Heart right ventricle (tissue), 16 donors: ENCODE results near the gene CHMP2A. TPM values are rescaled to one million over a fixed set of nuclear protein-coding genes. Genes with fewer than 3 reads are reported as not detected.

ENCODE experiments used
- ATAC-seq, 8 donors: fragments of 200-7000 bp; cut with Tn5 transposase; one replicate each; pipeline ENCODE4 v1.9.1; 2020; ENCODE audit warnings: mild to moderate bottlenecking in 8 of 8, moderate library complexity in 8 of 8, moderate number of reproducible peaks in 1 of 8
- DNase-seq, 2 donors: peaks; one replicate each; pipeline ENCODE4 v3.0.0-alpha.2; 2020
- H3K27ac ChIP-seq, 10 donors: fragments of 200-600 bp; sonication (generic) in 2 of 10; one replicate each; pipeline versions ENCODE4 v1.5.0 to v1.8.0; 2020 to 2022; ENCODE audit warnings: mild to moderate bottlenecking in 3 of 10
- H3K27me3 ChIP-seq, 7 donors: fragments of 200-600 bp; one replicate each; pipeline ENCODE4 v1.8.0; 2021 to 2022; ENCODE audit warnings: mild to moderate bottlenecking in 2 of 7
- H3K36me3 ChIP-seq, 9 donors: fragments of 200-600 bp; sonication (generic) in 1 of 9; one replicate each; pipeline versions ENCODE4 v1.5.0 to v1.8.0; 2020 to 2022; ENCODE audit warnings: mild to moderate bottlenecking in 2 of 9
- H3K4me1 ChIP-seq, 9 donors: fragments of 200-600 bp; sonication (generic) in 1 of 9; one replicate each; pipeline versions ENCODE4 v1.5.0 to v1.8.0; 2020 to 2022; ENCODE audit warnings: mild to moderate bottlenecking in 4 of 9
- H3K4me3 ChIP-seq, 10 donors: fragments of 200-600 bp; sonication (generic) in 2 of 10; one replicate each; pipeline versions ENCODE4 v1.5.0 to v1.8.0; 2020 to 2022; ENCODE audit warnings: mild to moderate bottlenecking in 7 of 10, moderate library complexity in 2 of 10
- H3K9me3 ChIP-seq, 11 donors: fragments of 200-600 bp in 10 of 11; sonication (generic) in 2 of 11; one replicate each; pipeline versions ENCODE4 v1.5.0 to v1.8.0; 2013 to 2022; ENCODE audit warnings: mild to moderate bottlenecking in 2 of 11, control low read depth in 1 of 11, moderate library complexity in 1 of 11
- CTCF ChIP-seq, 9 donors: fragments of 200-600 bp; sonication (generic) in 2 of 9; IDR thresholded peaks; one replicate each; pipeline versions ENCODE4 v1.5.0 to v1.8.0; 2021 to 2022; ENCODE audit warnings: antibody characterized with exemption in 9 of 9, mild to moderate bottlenecking in 5 of 9, moderate library complexity in 1 of 9
- WGBS, 2 donors: extraction: QIAGEN DNeasy Blood & Tissue Kit; methylation state at CpG; one replicate each; pipeline ENCODE4 v1.1.7; 2013; ENCODE audit warnings: inconsistent platforms in 1 of 2; 5-methylcytosine and 5-hydroxymethylcytosine counted together
- intact Hi-C, 10 donors: fragments of 100-400 bp; cut with DNase I; formaldehyde crosslinking; loops; one replicate each; pipeline versions ENCODE4 v1.11.1 to v1.14.2; 2022
- polyA plus RNA-seq, 2 donors: library from polyadenylated mRNA; stranded (reverse); fragments of 200-250 nt; gene quantifications; one replicate each; pipeline ENCODE4 v1.2.3, GENCODE V29; 2013
- total RNA-seq, 10 donors: library from RNA; stranded (reverse); fragmentation: NEBNext Ultra II Directional in 3 of 10; extraction: Animal tissue kit (Norgen Biotek cat#: 25700) in 3 of 10; gene quantifications; one replicate each; pipeline versions ENCODE4 v1.2.1 to v1.2.4, GENCODE V29; 2021 to 2023
- donor health status: Arrhythmogenic right ventricular cardiomyopathy.
- donor health status: ischemic (EF 13 %, LVEDD 7.1; RV severe dilation, severe dysfunction).
- donor health status: healthy with polysubstance abuse.
- donor health status: DM: no; HTN: yes; CAD: no.
- donor health status: DM: no; HTN: no; CAD: no.
- donor health status: ischemic (EF 25% LVEDD 6.9; RV normal size, moderate dysfunction).
- donor health status: ischemic (EF 25% LVEDD 5.7; RV mildly dilated, moderate dysfunction).
- donor health status: healthy.
- donor health status: DM: yes; HTN: yes; CAD: no.
- donor health status: Ischemic cardiomyopathy.
- donor health status: ischemic (EF 35%, LVEDD 5.7; RV mildly dilated, moderate dysfunction).
- donor health status: nonischemic (EF 11% LVEDD 7.7; RV severe dilation, severe dysfunction).
- donor health status: DM: yes; HTN: yes; CAD: no.
- donor health status: PGD.
- donor health status: ischemic (EF 29% LVEDD 5.4; RV normal size, mild dysfunction).
- donor health status: nonischemic (EF 23%, LVEDD 6.1; RV moderate dilation, normal function).

CHMP2A gene
- total and polyA plus RNA-seq, 12 donors: 123 to 349 (median 133) TPM

DNA sequence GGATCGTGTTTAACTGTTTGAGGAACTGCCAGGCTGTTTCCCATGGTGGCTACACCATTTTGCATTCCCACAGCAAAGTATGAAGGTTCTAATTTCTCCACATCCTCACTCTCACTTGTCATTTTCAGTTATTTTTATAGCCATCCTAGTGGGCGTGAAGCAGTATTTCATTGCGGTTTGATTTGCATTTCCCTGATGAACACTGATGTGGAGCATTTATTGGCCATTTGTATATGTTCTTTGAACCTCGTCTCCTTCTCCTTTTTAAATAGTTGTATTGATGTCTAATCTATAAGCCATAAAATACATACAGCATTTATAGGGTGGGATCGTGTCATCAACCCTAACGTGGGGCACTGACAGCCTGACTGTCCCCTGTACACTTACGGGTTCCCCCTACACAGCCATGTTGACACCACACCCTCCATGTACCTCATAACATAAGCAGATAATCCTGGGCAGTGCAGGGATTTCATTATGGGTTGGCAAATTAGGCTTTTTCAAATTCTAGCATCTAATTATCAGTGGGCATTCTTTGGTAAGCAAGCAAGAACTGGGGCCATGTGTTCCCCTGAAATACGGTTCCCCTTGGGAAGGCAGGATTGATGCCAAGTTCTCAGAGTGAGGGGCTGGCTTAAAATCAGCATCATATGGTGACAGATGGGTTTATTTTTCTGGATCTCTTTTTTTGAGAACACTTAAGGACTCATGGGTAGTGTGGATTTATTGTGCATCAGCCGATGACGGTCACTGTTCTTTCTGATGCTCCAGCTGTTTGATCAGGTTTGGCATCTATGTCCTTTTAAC, 23.7 kb downstream of the CHMP2A start:
- Histone ChIP-seq H3K36me3 (no peaks in the 10 kb centered on the region), H3K4me1 (no peaks in the 10 kb centered on the region), H3K27me3 (peaks cover 0 to 5% (median 0%) of the 10 kb centered on the region in 7 donors), H3K9me3 (no peaks in the 10 kb centered on the region), H3K4me3 (no peak overlapping the region), H3K27ac (no peak overlapping the region)
- TF ChIP-seq CTCF (IDR thresholded peaks at IDR 0.05): no peak
- intact Hi-C loops: no loop called here
- ATAC-seq: no peak
- DNase-seq: no peak
- WGBS, 2 donors: 71 to 74% methylated on average over 10 of the region's 10 CpGs

- no peak overlapping the region for H3K27ac ChIP-seq
- no peak for TF ChIP-seq CTCF (IDR thresholded peaks at IDR 0.05)
- intact Hi-C loops: no loop called here
- no peak for ATAC-seq
- H3K4me3 ChIP-seq: no peak overlapping the region
- no peaks in the 10 kb centered on the region for H3K4me1 ChIP-seq
- no peaks in the 10 kb centered on the region for H3K9me3 ChIP-seq
- 84 to 88% methylated on average over 3 of the region's 3 CpGs for WGBS, 2 donors
- DNase-seq: no peak
- H3K36me3 ChIP-seq: no peaks in the 10 kb centered on the region
- H3K27me3 ChIP-seq: peaks cover 0 to 5% (median 0%) of the 10 kb centered on the region in 7 donors
These were observed 25.5 kb downstream of the CHMP2A start for GRCh38 chr19:58529405-58529804.

- TF ChIP-seq CTCF (IDR thresholded peaks at IDR 0.05): no peak
- H3K27ac ChIP-seq: no peak overlapping the region
- no peaks in the 10 kb centered on the region for H3K36me3 ChIP-seq
- no peaks in the 10 kb centered on the region for H3K27me3 ChIP-seq
- DNase-seq (no peak), ATAC-seq (no peak)
- intact Hi-C loops: no loop called here
- WGBS, 2 donors: 78 to 86% methylated on average over 3 of the region's 3 CpGs
- no peaks in the 10 kb centered on the region for H3K9me3 ChIP-seq
- no peak overlapping the region for H3K4me3 ChIP-seq
- H3K4me1 ChIP-seq: peaks cover 8 to 25% (median 18%) of the 10 kb centered on the region in 9 donors
These were observed 32.2 kb downstream of the CHMP2A start for GRCh38 chr19:58522709-58523108.

DNA sequence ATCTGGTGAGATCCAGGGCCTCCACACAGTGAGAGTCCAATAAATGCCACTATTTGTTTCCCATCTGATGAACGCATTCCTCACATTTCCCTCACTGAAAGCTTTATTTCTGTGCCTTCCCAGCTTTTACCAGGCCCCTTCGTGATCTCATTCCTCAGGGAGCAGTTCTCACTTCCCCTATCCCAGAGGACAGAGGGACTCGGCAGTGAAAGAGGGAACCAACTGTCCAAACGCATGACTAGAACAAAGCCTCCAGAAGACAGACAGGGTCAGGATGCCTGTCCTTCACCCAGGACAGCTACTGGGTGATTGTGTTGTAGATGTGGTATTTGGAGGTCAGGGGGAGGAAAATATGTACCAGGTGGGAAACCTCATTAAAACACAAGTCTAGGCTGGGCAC, 33.3 kb downstream of the CHMP2A start:
- TF ChIP-seq CTCF (IDR thresholded peaks at IDR 0.05): no peak
- intact Hi-C loops: no loop called here
- Histone ChIP-seq H3K27ac (no peak overlapping the region), H3K4me1 (peaks cover 8 to 35% (median 28%) of the 10 kb centered on the region in 9 donors), H3K27me3 (no peaks in the 10 kb centered on the region), H3K4me3 (no peak overlapping the region), H3K36me3 (peaks cover 0 to 10% (median 7%) of the 10 kb centered on the region in 9 donors), H3K9me3 (no peaks in the 10 kb centered on the region)
- DNase-seq (no peak), ATAC-seq (no peak)
- WGBS, 2 donors: 70 to 74% methylated on average over 4 of the region's 4 CpGs
